T-cell (primary cell): ENCODE data around the gene SACS. TPM values are rescaled to one million over a fixed set of nuclear protein-coding genes. Genes with fewer than 3 reads are reported as not detected.

Experiments used
- ATAC-seq, 4 experiments: fragments of 200-7000 bp in 3 of 4; fragments of 150-1000 bp in 1 of 4; cut with Tn5 transposase; replicated peaks in 1 of 4; 1 replicate in 3 of 4; 2 replicates in 1 of 4; pipeline ENCODE4 v1.10.0; 2021; ENCODE audit warnings: moderate library complexity in 3 of 4, mild to moderate bottlenecking in 2 of 4, moderate number of reproducible peaks in 1 of 4
- CTCF ChIA-PET, 2 donors: fragments of 300-600 bp; sonication (Branson Sonifier 250); formaldehyde crosslinking; loops; one replicate each; lab custom pipeline; 2022; ENCODE audit warnings: antibody characterized with exemption in 2 of 2; lab: Charles Lee
- POLR2A ChIA-PET, 2 donors: fragments of 300-600 bp; sonication (Branson Sonifier 250); formaldehyde crosslinking; loops; one replicate each; lab custom pipeline; 2022; ENCODE audit warnings: antibody characterized with exemption in 2 of 2; lab: Charles Lee
- DNase-seq, 35 experiments: peaks; one replicate each; pipeline versions ENCODE4 v3.0.0 to v3.0.0-alpha.2; 2013 to 2023
- H3K27ac ChIP-seq: one replicate; pipeline ENCODE4 v1.5.1; 2013; ENCODE audit warnings: low read length
- H3K27me3 ChIP-seq, 2 experiments: replicated peaks in 1 of 2; 1 replicate in 1 of 2; 2 replicates in 1 of 2; pipeline versions ENCODE4 v1.6.1 to v1.7.0; 2013; ENCODE audit warnings: low read length in 1 of 2, mixed read lengths in 1 of 2; ENCODE audit not compliant: control insufficient read depth in 2 of 2, insufficient read depth in 2 of 2; ENCODE audit errors: extremely low read depth in 1 of 2
- H3K36me3 ChIP-seq, 2 donors: 1 replicate in 1 of 2; 2 replicates in 1 of 2; pipeline versions ENCODE4 v1.6.1 to v1.7.0; 2013; ENCODE audit warnings: low read length in 1 of 2; ENCODE audit not compliant: control insufficient read depth in 2 of 2, insufficient read depth in 1 of 2; ENCODE audit errors: extremely low read depth in 1 of 2
- H3K4me1 ChIP-seq, 2 experiments: 1 replicate in 1 of 2; 2 replicates in 1 of 2; pipeline versions ENCODE4 v1.6.1 to v1.7.0; 2013; ENCODE audit warnings: low read length in 2 of 2, mixed read lengths in 1 of 2; ENCODE audit not compliant: insufficient read depth in 2 of 2, control insufficient read depth in 1 of 2; ENCODE audit errors: extremely low read depth in 1 of 2
- H3K4me3 ChIP-seq, 2 donors: 1 replicate in 1 of 2; 2 replicates in 1 of 2; pipeline versions ENCODE4 v1.5.1 to v1.7.0; 2013; ENCODE audit warnings: mild to moderate bottlenecking in 2 of 2, low read length in 1 of 2, moderate library complexity in 1 of 2; ENCODE audit not compliant: control insufficient read depth in 1 of 2; ENCODE audit errors: extremely low read depth in 1 of 2
- H3K9me3 ChIP-seq: 2 replicates; pipeline ENCODE4 v1.7.0; 2013
- H3K27ac Mint-ChIP-seq, 2 donors: one replicate each; pipeline ENCODE4 v1.8.0; 2020 to 2021; ENCODE audit warnings: mild to moderate bottlenecking in 2 of 2, mixed read lengths in 2 of 2
- H3K27me3 Mint-ChIP-seq, 2 donors: one replicate each; pipeline ENCODE4 v1.8.0; 2021 to 2022; ENCODE audit warnings: mixed read lengths in 2 of 2
- H3K36me3 Mint-ChIP-seq: one replicate; pipeline ENCODE4 v1.8.0; 2021; ENCODE audit warnings: mixed read lengths
- H3K4me1 Mint-ChIP-seq, 3 donors: one replicate each; pipeline ENCODE4 v1.8.0; 2020 to 2022; ENCODE audit warnings: mixed read lengths in 3 of 3, mild to moderate bottlenecking in 1 of 3
- H3K4me3 Mint-ChIP-seq, 3 donors: one replicate each; pipeline ENCODE4 v1.8.0; 2020 to 2022; ENCODE audit warnings: mild to moderate bottlenecking in 3 of 3, mixed read lengths in 3 of 3, moderate library complexity in 3 of 3
- H3K9me3 Mint-ChIP-seq, 3 donors: one replicate each; pipeline ENCODE4 v1.8.0; 2020 to 2022; ENCODE audit warnings: mixed read lengths in 3 of 3
- WGBS: methylation state at CpG from one replicate; pipeline ENCODE4 v1.1.5; 2013; ENCODE audit warnings: missing lambda C conversion rate; ENCODE audit not compliant: insufficient coverage; 5-methylcytosine and 5-hydroxymethylcytosine counted together
- total RNA-seq, 35 experiments: library from RNA in 6 of 35; stranded (reverse) in 6 of 35; fragments of 120-200 nt in 1 of 35; gene quantifications; one replicate each; pipeline versions ENCODE4 v1.2.1 to v1.2.4 and lab custom pipeline; 2013 to 2026

The SACS gene, protein sequence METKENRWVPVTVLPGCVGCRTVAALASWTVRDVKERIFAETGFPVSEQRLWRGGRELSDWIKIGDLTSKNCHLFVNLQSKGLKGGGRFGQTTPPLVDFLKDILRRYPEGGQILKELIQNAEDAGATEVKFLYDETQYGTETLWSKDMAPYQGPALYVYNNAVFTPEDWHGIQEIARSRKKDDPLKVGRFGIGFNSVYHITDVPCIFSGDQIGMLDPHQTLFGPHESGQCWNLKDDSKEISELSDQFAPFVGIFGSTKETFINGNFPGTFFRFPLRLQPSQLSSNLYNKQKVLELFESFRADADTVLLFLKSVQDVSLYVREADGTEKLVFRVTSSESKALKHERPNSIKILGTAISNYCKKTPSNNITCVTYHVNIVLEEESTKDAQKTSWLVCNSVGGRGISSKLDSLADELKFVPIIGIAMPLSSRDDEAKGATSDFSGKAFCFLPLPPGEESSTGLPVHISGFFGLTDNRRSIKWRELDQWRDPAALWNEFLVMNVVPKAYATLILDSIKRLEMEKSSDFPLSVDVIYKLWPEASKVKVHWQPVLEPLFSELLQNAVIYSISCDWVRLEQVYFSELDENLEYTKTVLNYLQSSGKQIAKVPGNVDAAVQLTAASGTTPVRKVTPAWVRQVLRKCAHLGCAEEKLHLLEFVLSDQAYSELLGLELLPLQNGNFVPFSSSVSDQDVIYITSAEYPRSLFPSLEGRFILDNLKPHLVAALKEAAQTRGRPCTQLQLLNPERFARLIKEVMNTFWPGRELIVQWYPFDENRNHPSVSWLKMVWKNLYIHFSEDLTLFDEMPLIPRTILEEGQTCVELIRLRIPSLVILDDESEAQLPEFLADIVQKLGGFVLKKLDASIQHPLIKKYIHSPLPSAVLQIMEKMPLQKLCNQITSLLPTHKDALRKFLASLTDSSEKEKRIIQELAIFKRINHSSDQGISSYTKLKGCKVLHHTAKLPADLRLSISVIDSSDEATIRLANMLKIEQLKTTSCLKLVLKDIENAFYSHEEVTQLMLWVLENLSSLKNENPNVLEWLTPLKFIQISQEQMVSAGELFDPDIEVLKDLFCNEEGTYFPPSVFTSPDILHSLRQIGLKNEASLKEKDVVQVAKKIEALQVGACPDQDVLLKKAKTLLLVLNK (N-terminal part only)
- 10 to 100 TPM; 17.6 to 28.6 (median 27.3) TPM for total RNA-seq
- total RNA-seq (2013): 29.4 TPM
- total RNA-seq (lab: John Stamatoyannopoulos, UW): 74.9 to 1,017 (median 208) reads per million in 29 experiments

DNA sequence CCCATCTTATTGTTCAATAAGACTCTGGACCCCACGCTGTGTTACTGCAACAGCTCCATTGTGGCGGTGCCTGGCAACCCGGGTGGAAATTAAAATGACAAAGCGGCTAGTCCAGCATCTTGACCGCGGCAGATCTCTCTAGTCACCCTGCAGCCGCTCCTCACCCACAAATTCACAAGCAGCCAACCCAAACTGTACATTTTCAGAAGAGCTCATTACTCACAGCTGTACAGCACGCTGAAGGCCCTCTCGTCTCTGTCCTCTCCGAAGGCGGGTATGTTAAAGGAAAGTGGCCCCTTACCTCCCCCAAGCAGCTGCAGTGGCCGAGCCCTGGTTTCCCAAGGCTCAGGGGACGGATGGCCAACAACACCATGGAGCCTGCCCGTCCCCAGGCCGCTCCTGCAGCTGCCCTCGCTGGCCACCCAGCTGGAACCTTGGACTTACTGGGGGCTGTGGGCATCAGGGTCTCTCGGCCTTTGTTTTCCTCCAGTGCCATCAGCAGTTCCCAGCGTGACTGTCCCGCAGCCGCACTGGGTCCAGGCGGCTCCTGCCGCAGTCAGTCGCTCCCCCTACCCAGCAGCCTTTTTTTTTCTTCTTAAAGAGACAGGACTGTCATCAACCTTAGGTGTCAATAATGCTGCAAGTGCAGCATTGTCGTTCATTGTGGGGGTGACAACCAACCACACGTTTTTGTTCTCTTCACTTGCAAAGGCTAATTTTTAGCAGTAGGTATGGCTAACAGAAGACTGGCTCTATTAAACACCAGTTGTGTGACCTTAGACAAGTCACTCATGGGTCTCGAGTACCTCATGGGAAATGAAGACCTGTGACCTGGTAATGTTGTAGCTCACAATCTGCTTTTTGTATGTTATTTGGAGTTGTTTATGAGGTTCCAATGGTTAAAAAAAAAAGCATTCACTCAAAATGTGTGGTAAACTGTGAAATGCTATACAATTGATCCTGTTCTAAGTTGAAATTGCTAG is at the start of gene SACS:
SACS (minus strand) TSS at position 532 of the 983 bp plus-strand sequence. CDS start 22,463 bp downstream, outside the sequence.
- no peaks in the 10 kb centered on the region for H3K36me3 Mint-ChIP-seq
- Histone ChIP-seq H3K27ac (no peak within 1 kb of the TSS), H3K27me3 (peaks cover 12 to 24% of the 10 kb centered on the region in 2 experiments), H3K4me1 (peaks cover 0 to 5% of the 10 kb centered on the region in 2 experiments), H3K9me3 (no peaks in the 10 kb centered on the region), H3K4me3 (no peak within 1 kb of the TSS), H3K36me3 (no peaks in the 10 kb centered on the region)
- WGBS: 16% methylated on average over 20 of the region's 26 CpGs
- H3K27ac Mint-ChIP-seq: no peak within 1 kb of the TSS
- peak within 1 kb of the TSS in 1 of 3 donors; percentile 45 for H3K4me3 Mint-ChIP-seq
- no peak for ATAC-seq
- ChIA-PET POLR2A (no interaction called here), CTCF (interaction anchor here in 1 of 2 donors (0.8 kb wide), 1 partner anchor 24 kb away, joined by 6 read pairs; no protein-coding TSS in a partner anchor)
- H3K27me3 Mint-ChIP-seq: peaks cover 32 to 40% of the 10 kb centered on the region in 2 donors
- H3K4me1 Mint-ChIP-seq: peaks cover 6 to 10% (median 6%) of the 10 kb centered on the region in 3 donors
- H3K9me3 Mint-ChIP-seq: no peaks in the 10 kb centered on the region
- DNase-seq: no peak

DNA sequence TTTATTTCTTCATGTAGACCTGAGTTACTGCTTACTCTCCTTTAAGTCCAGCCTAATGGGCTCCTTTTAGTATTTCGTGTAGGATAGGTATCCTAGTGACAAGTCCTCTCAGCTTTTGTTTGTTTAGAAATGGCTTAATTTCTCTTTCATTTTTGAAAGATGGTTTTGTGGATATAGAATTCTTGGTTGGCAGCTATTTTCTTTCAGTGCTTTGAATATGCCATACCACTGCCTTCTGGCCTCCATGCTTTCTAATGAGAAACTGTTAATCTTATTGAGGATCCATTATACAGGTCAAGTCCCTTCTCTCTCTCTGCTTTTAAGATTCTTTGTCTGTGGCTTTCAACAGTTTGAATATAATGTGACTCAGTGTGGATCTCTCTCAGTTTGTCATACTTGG is 46.8 kb upstream of the SACS start:
- ChIA-PET CTCF (interaction anchor here in 1 of 2 donors (0.6 kb wide), 1 partner anchor 84 kb away, joined by 3 read pairs; no protein-coding TSS in a partner anchor), POLR2A (no interaction called here)
- H3K36me3 Mint-ChIP-seq: peaks cover 6% of the 10 kb centered on the region
- DNase-seq: no peak
- Histone ChIP-seq H3K4me1 (no peaks in the 10 kb centered on the region), H3K36me3 (no peaks in the 10 kb centered on the region), H3K27me3 (peaks cover 0 to 3% of the 10 kb centered on the region in 2 experiments), H3K4me3 (no peak overlapping the region), H3K27ac (no peak overlapping the region), H3K9me3 (peaks cover 11% of the 10 kb centered on the region)
- peaks cover 17 to 19% of the 10 kb centered on the region in 2 donors for H3K27me3 Mint-ChIP-seq
- peaks cover 9 to 32% (median 18%) of the 10 kb centered on the region in 3 donors for H3K9me3 Mint-ChIP-seq
- no peak overlapping the region for H3K4me3 Mint-ChIP-seq
- WGBS: no CpG with 5 or more reads among the region's 1 CpG
- no peak for ATAC-seq
- no peaks in the 10 kb centered on the region for H3K4me1 Mint-ChIP-seq
- H3K27ac Mint-ChIP-seq: no peak overlapping the region

DNA sequence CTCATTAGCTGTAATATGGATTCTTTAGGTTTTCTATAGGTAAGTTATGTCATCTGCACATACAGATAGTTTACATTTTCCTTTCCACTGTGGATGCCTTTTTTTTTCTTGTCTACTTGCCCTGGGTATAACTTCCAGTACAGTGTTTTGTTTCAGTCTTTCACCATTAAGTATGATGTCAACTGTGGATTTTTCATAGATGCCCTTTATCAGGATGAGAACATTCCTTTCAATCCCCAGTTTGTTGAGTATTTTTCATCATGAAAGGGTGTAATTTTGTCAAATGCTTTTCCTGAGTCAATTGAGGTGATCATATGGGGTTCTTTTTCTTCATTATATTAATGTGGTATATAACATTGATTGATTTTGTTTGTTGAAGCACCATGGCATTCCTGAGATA is 43.6 kb upstream of the SACS start:
- POLR2A ChIA-PET: no interaction called here
- peaks cover 11% of the 10 kb centered on the region for H3K9me3 ChIP-seq
- H3K27me3 ChIP-seq: peaks cover 0 to 9% of the 10 kb centered on the region in 2 experiments
- no peak for DNase-seq
- no peak overlapping the region for H3K27ac ChIP-seq
- CTCF ChIA-PET: no interaction called here
- no peak overlapping the region for H3K4me3 Mint-ChIP-seq
- peaks cover 5% of the 10 kb centered on the region for H3K36me3 Mint-ChIP-seq
- H3K4me1 Mint-ChIP-seq: no peaks in the 10 kb centered on the region
- H3K27ac Mint-ChIP-seq: no peak overlapping the region
- peaks cover 12 to 15% of the 10 kb centered on the region in 2 donors for H3K27me3 Mint-ChIP-seq
- H3K4me1 ChIP-seq: no peaks in the 10 kb centered on the region
- H3K36me3 ChIP-seq: no peaks in the 10 kb centered on the region
- H3K9me3 Mint-ChIP-seq: peaks cover 9 to 30% (median 18%) of the 10 kb centered on the region in 3 donors
- no peak overlapping the region for H3K4me3 ChIP-seq
- no peak for ATAC-seq

DNA sequence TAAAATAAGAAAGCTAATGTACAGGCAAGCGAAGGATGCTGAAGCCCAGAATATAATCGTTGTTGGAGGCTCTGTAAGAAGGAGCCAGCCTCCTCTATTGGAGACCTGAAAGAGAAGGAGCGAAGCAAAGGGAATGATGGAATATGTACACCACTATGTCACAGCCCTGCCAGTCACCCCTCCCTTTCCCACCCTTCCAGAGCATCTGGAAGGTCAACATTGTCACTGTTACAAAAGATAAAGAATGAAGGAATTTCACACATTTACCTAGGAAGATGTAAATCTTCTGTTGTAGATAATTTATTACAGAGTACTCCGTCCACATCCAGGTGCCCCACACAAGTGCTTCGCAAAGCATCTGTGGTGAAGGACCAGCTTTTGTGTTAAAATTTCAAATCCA is 39.7 kb upstream of the SACS start:
- POLR2A ChIA-PET: no interaction called here
- CTCF ChIA-PET: no interaction called here
- no CpG with 5 or more reads among the region's 5 CpGs for WGBS
- Mint-ChIP-seq H3K27ac (no peak overlapping the region), H3K4me3 (no peak overlapping the region), H3K36me3 (no peaks in the 10 kb centered on the region), H3K27me3 (peaks cover 12 to 18% of the 10 kb centered on the region in 2 donors), H3K4me1 (no peaks in the 10 kb centered on the region), H3K9me3 (no peaks in the 10 kb centered on the region)
- Histone ChIP-seq H3K9me3 (no peaks in the 10 kb centered on the region), H3K36me3 (no peaks in the 10 kb centered on the region), H3K4me1 (no peaks in the 10 kb centered on the region), H3K27ac (no peak overlapping the region), H3K27me3 (peaks cover 0 to 9% of the 10 kb centered on the region in 2 experiments), H3K4me3 (no peak overlapping the region)
- no peak for DNase-seq
- no peak for ATAC-seq

DNA sequence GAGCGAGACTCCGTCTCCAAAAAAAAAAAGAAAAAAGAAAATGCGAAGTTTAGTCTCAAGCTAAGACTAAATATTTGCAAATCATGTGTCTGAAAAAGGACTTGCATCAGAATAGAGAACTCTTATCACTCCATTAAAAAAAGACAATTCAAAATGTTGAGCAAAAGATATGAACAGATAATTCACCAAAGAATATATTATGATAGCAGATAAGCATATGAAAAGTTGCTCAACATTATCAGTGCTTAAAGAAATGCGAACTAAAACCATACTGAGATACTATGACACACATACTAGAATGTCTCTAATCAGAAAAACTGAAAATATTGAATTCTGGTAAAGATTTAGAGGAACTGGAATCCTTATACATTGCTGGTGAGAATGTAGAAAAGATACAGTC is 38.7 kb upstream of the SACS start:
- Mint-ChIP-seq H3K36me3 (no peaks in the 10 kb centered on the region), H3K27me3 (peaks cover 10 to 18% of the 10 kb centered on the region in 2 donors), H3K4me1 (no peaks in the 10 kb centered on the region), H3K9me3 (no peaks in the 10 kb centered on the region), H3K27ac (no peak overlapping the region), H3K4me3 (no peak overlapping the region)
- no peak for DNase-seq
- Histone ChIP-seq H3K4me3 (no peak overlapping the region), H3K27me3 (peaks cover 0 to 11% of the 10 kb centered on the region in 2 experiments), H3K4me1 (peaks cover 0 to 1% of the 10 kb centered on the region in 2 experiments), H3K9me3 (no peaks in the 10 kb centered on the region), H3K36me3 (no peaks in the 10 kb centered on the region), H3K27ac (no peak overlapping the region)
- ATAC-seq: no peak
- ChIA-PET POLR2A (no interaction called here), CTCF (no interaction called here)
- WGBS: no CpG with 5 or more reads among the region's 4 CpGs
